ENCODE measurements around the gene CDC42BPB. TPM values are rescaled to one million over a fixed set of nuclear protein-coding genes. Genes with fewer than 3 reads are reported as not detected.
A peak's percentile ranks its signal among the peaks of the same experiment; 100 is the strongest.
"Not testable (repeated sequence)": the region's sequence is repeated elsewhere in the genome, so short reads cannot be mapped to it uniquely, and the experiment has no call there.

Gene CDC42BPB
- polyA plus RNA-seq, 10 donors, result 46.8 to 58.7 (median 54.6) TPM

GRCh38 chr14:103056322-103057027 lies 874 bp downstream of the CDC42BPB start:
- peak; percentile 47 to 81 (median 64) for DNase-seq

GRCh38 chr14:103055695-103056094 lies 1.7 kb downstream of the CDC42BPB start:
- no peak for DNase-seq

- no peak for DNase-seq
Observed at GRCh38 chr14:103052407-103052806, 4.9 kb downstream of the CDC42BPB start.

- DNase-seq, result no peak
Observed at GRCh38 chr14:103050935-103051334, 6.4 kb downstream of the CDC42BPB start.

GRCh38 chr14:103047453-103047852 lies 9.9 kb downstream of the CDC42BPB start:
- not testable (repeated sequence) for DNase-seq

- peak in 1 of 3 donors; percentile 39 for DNase-seq
Observed at GRCh38 chr14:103045371-103045869, 11.9 kb downstream of the CDC42BPB start.

GRCh38 chr14:103043257-103044015 lies 13.9 kb downstream of the CDC42BPB start:
- no peak for DNase-seq

- DNase-seq, result no peak
Observed at GRCh38 chr14:103041464-103041863, 15.9 kb downstream of the CDC42BPB start.

GRCh38 chr14:103033681-103034096 lies 23.7 kb downstream of the CDC42BPB start:
- DNase-seq, result no peak

- DNase-seq, result no peak
Observed at GRCh38 chr14:103031956-103032355, 25.4 kb downstream of the CDC42BPB start.

GRCh38 chr14:103031566-103031911 lies 25.8 kb downstream of the CDC42BPB start:
- DNase-seq, result no peak

- no peak for DNase-seq
Observed at GRCh38 chr14:103030741-103031565, 26.4 kb downstream of the CDC42BPB start.

GRCh38 chr14:103029936-103030335 lies 27.4 kb downstream of the CDC42BPB start:
- no peak for DNase-seq

GRCh38 chr14:103028772-103029171 lies 28.6 kb downstream of the CDC42BPB start:
- DNase-seq, result no peak

GRCh38 chr14:103028161-103028767 lies 29.1 kb downstream of the CDC42BPB start:
- no peak for DNase-seq

- DNase-seq, result no peak
Observed at GRCh38 chr14:103027451-103027850, 29.9 kb downstream of the CDC42BPB start.

GRCh38 chr14:103026988-103027387 lies 30.4 kb downstream of the CDC42BPB start:
- DNase-seq, result no peak

- DNase-seq, result not testable (repeated sequence)
Observed at GRCh38 chr14:103026196-103026595, 31.2 kb downstream of the CDC42BPB start.

GRCh38 chr14:103023881-103024473 lies 33.4 kb downstream of the CDC42BPB start:
- DNase-seq, result peak; percentile 48 to 78 (median 56)

- DNase-seq, result no peak
Observed at GRCh38 chr14:103022685-103023044, 34.7 kb downstream of the CDC42BPB start.

GRCh38 chr14:103022002-103022684 lies 35.2 kb downstream of the CDC42BPB start:
- DNase-seq, result no peak
